Keratinocyte (primary cell): ENCODE data around the gene SPATS2. TPM values are rescaled to one million over a fixed set of nuclear protein-coding genes. Genes with fewer than 3 reads are reported as not detected.

ENCODE experiments used
- DNase-seq: peaks from one replicate; pipeline ENCODE4 v3.0.0-alpha.2; 2011; ENCODE audit warnings: low read depth, missing footprints, low spot score
- FAIRE-seq: peaks from 2 replicates; lab custom pipeline; 2011; peaks lifted over from hg19 to GRCh38; lab: Jason Lieb, UNC
- H2AFZ ChIP-seq: 2 replicates; pipeline ENCODE4 v1.6.0; 2012; ENCODE audit warnings: low read length, control low read depth, inconsistent platforms; ENCODE audit not compliant: control insufficient read depth
- H3K27ac ChIP-seq: 2 replicates; pipeline ENCODE4 v1.5.1; 2011; ENCODE audit warnings: low read length; ENCODE audit not compliant: control insufficient read depth, insufficient read depth
- H3K27me3 ChIP-seq: 3 replicates; pipeline ENCODE4 v1.6.0; 2011; ENCODE audit warnings: low read length; ENCODE audit not compliant: control insufficient read depth, insufficient read depth; ENCODE audit errors: extremely low read depth
- H3K36me3 ChIP-seq, 2 experiments: 2 replicates in 1 of 2; 3 replicates in 1 of 2; pipeline ENCODE4 v1.5.1; 2011; ENCODE audit warnings: low read length in 2 of 2, mild to moderate bottlenecking in 1 of 2; ENCODE audit not compliant: control insufficient read depth in 2 of 2, insufficient read depth in 2 of 2; ENCODE audit errors: extremely low read depth in 1 of 2
- H3K4me1 ChIP-seq: 3 replicates; pipeline ENCODE4 v1.5.1; 2011; ENCODE audit warnings: low read length; ENCODE audit not compliant: control insufficient read depth, insufficient read depth; ENCODE audit errors: extremely low read depth
- H3K4me2 ChIP-seq: 3 replicates; pipeline ENCODE4 v1.6.0; 2011; ENCODE audit warnings: low read depth, low read length; ENCODE audit not compliant: control insufficient read depth, insufficient read depth; ENCODE audit errors: extremely low read depth
- H3K4me3 ChIP-seq, 3 experiments: fragments of 200-600 bp in 1 of 3; sonication (generic) in 1 of 3; 2 replicates in 2 of 3; 3 replicates in 1 of 3; pipeline ENCODE4 v1.5.1; 2011 to 2016; ENCODE audit warnings: low read length in 3 of 3, mild to moderate bottlenecking in 3 of 3, control low read depth in 2 of 3, inconsistent platforms in 1 of 3, low read depth in 1 of 3, mixed read lengths in 1 of 3, mixed run types in 1 of 3, moderate library complexity in 1 of 3; ENCODE audit not compliant: control insufficient read depth in 2 of 3, insufficient read depth in 2 of 3; ENCODE audit errors: extremely low read depth in 1 of 3
- H3K79me2 ChIP-seq: 2 replicates; pipeline ENCODE4 v1.6.0; 2012; ENCODE audit warnings: low read length; ENCODE audit not compliant: control insufficient read depth, insufficient read depth
- H3K9ac ChIP-seq: 3 replicates; pipeline ENCODE4 v1.6.0; 2011; ENCODE audit warnings: low read length; ENCODE audit not compliant: control insufficient read depth, insufficient read depth; ENCODE audit errors: extremely low read depth
- H3K9me1 ChIP-seq: 3 replicates; pipeline ENCODE4 v1.6.0; 2011; ENCODE audit warnings: low read length; ENCODE audit not compliant: control insufficient read depth, insufficient read depth; ENCODE audit errors: extremely low read depth
- H3K9me3 ChIP-seq: 2 replicates; pipeline ENCODE4 v1.5.1; 2012; ENCODE audit warnings: low read depth, low read length; ENCODE audit not compliant: control insufficient read depth
- H4K20me1 ChIP-seq: 3 replicates; pipeline ENCODE4 v1.6.0; 2011; ENCODE audit warnings: low read length; ENCODE audit not compliant: control insufficient read depth, insufficient read depth; ENCODE audit errors: extremely low read depth
- EZH2 ChIP-seq: IDR thresholded peaks from one replicate; pipeline ENCODE4 v1.6.1; 2012; ENCODE audit warnings: inconsistent platforms, mild to moderate bottlenecking, low read length, moderate library complexity
- dilution Hi-C: fragments of 300-500 bp; cut with MboI; formaldehyde crosslinking; loops from one replicate; pipeline ENCODE4 v1.7.0; 2020; ENCODE audit warnings: low sequenced_read_pairs; ENCODE audit not compliant: extremely low pct_ligation_motif_present
- polyA plus RNA-seq, 5 experiments: library from polyadenylated mRNA; depleted of rRNA in 3 of 5; stranded (reverse) in 3 of 5; stranded (forward) in 1 of 5; unstranded in 1 of 5; fragments of >200 nt; gene quantifications; 1 replicate in 1 of 5; 2 replicates in 3 of 5; 3 replicates in 1 of 5; pipeline versions ENCODE4 v1.2.1 to v1.2.3, GENCODE V29; 2011 to 2012; ENCODE audit warnings: missing spikeins in 2 of 5, low read depth in 1 of 5, low replicate concordance in 1 of 5
- TF ChIP-seq, protein P1 (sequence below), 3 experiments: IDR thresholded peaks in 1 of 3; conservative IDR thresholded peaks in 1 of 3; optimal IDR thresholded peaks in 1 of 3; 2 replicates in 2 of 3; 3 replicates in 1 of 3; pipeline versions ENCODE3 to v1.5.1; 2011; ENCODE audit warnings: low read length in 3 of 3, mild to moderate bottlenecking in 3 of 3, moderate library complexity in 2 of 3, control low read depth in 1 of 3, inconsistent platforms in 1 of 3; ENCODE audit not compliant: insufficient read depth in 2 of 3; ENCODE audit errors: extremely low read depth in 1 of 3

Gene SPATS2
- polyA plus RNA-seq, 1 donor (not counting 4 experiments of a cell fraction or from before 2014, with no cell fraction given) = 47.9 TPM

DNA sequence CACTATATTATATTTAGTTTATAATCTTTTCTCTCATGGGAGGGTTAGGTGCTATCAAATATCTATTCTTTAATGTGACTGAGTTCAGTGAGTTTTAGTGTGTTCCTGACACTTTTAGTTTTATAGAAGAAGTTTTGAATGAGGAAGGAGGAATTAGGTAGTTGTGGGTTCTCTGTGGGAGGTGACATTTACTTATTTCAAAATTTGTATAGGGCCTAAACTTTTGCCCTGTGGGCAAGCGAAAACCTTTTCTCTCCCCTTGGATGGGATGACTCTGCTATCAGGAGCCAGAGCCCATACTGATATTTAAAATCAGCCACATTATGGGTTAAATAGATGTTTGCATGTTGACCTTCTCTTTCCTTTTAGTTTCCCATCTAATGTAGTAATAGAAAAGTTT lies 43.6 kb downstream of the SPATS2 start:
- no peak overlapping the region for H2AFZ ChIP-seq
- dilution Hi-C loops = no loop called here
- H3K27ac ChIP-seq = no peak overlapping the region
- no peak for DNase-seq
- H3K79me2 ChIP-seq = peaks cover 14% of the 10 kb centered on the region
- H3K9me1 ChIP-seq = no peaks in the 10 kb centered on the region
- H3K4me2 ChIP-seq = no peak overlapping the region
- H3K27me3 ChIP-seq = no peaks in the 10 kb centered on the region
- H3K9ac ChIP-seq = no peak overlapping the region
- no peak for TF ChIP-seq EZH2
- TF ChIP-seq, protein P1, sequence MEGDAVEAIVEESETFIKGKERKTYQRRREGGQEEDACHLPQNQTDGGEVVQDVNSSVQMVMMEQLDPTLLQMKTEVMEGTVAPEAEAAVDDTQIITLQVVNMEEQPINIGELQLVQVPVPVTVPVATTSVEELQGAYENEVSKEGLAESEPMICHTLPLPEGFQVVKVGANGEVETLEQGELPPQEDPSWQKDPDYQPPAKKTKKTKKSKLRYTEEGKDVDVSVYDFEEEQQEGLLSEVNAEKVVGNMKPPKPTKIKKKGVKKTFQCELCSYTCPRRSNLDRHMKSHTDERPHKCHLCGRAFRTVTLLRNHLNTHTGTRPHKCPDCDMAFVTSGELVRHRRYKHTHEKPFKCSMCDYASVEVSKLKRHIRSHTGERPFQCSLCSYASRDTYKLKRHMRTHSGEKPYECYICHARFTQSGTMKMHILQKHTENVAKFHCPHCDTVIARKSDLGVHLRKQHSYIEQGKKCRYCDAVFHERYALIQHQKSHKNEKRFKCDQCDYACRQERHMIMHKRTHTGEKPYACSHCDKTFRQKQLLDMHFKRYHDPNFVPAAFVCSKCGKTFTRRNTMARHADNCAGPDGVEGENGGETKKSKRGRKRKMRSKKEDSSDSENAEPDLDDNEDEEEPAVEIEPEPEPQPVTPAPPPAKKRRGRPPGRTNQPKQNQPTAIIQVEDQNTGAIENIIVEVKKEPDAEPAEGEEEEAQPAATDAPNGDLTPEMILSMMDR (optimal IDR thresholded peaks at IDR 0.05 in 1 of 3, IDR thresholded peaks at IDR 0.05 in 1 of 3, conservative IDR thresholded peaks at IDR 0.05 in 1 of 3; ENCODE audit: extremely low read depth in 1 of 3, insufficient read depth in 2 of 3, low read length in 3 of 3) = no peak
- no peaks in the 10 kb centered on the region for H3K9me3 ChIP-seq
- no peak overlapping the region for H3K4me3 ChIP-seq
- H3K4me1 ChIP-seq = peaks cover 19% of the 10 kb centered on the region
- no peaks in the 10 kb centered on the region for H4K20me1 ChIP-seq
- peaks cover 0 to 2% of the 10 kb centered on the region in 2 experiments for H3K36me3 ChIP-seq
- no peak for FAIRE-seq

DNA sequence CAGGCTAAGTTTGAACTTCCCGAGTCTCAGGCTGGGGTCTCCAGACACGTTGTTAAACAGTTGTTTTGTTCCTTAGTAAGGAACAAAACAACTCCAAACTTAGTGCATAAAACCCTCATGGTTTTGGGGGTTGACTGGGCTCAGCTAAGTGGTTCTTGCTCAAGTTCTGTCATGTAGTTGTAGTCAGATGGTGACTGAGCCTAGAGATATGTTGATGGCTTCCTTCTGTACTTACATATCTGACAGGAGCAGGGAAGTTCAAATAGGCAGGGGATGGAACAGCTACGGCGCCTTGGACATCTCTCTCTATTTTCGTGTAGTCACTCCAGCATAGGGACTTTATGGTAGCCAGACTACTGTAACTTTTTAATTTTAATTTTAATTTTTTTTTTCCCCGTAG lies 45.7 kb downstream of the SPATS2 start:
- no peak for FAIRE-seq
- Histone ChIP-seq H3K4me3 (no peak overlapping the region), H2AFZ (no peak overlapping the region), H4K20me1 (no peaks in the 10 kb centered on the region), H3K9me1 (no peaks in the 10 kb centered on the region), H3K9me3 (no peaks in the 10 kb centered on the region), H3K36me3 (no peaks in the 10 kb centered on the region), H3K4me1 (peaks cover 19% of the 10 kb centered on the region), H3K4me2 (peak overlapping the region; percentile 20), H3K79me2 (peaks cover 7% of the 10 kb centered on the region), H3K27me3 (no peaks in the 10 kb centered on the region), H3K9ac (no peak overlapping the region), H3K27ac (no peak overlapping the region)
- TF ChIP-seq EZH2 = no peak
- TF ChIP-seq, protein P1 (optimal IDR thresholded peaks at IDR 0.05 in 1 of 3, IDR thresholded peaks at IDR 0.05 in 1 of 3, conservative IDR thresholded peaks at IDR 0.05 in 1 of 3; ENCODE audit: extremely low read depth in 1 of 3, insufficient read depth in 2 of 3, low read length in 3 of 3) = no peak
- dilution Hi-C loops = no loop called here
- no peak for DNase-seq
